T-helper 2 cell treated with Interferon-gamma antibody and Interleukin-4, amounts not matched to agents 100 ng/mL and 5 ng/mL, for 36 hours (primary cell): Measurements from ENCODE around the gene GFOD1. TPM values are rescaled to one million over a fixed set of nuclear protein-coding genes. Genes with fewer than 3 reads are reported as not detected.

ENCODE experiments used
- intact Hi-C: fragments of 100-400 bp; cut with micrococcal nuclease; formaldehyde crosslinking; loops from one replicate; pipeline ENCODE4 v1.15.1; 2023
- total RNA-seq: library from RNA; stranded (reverse); gene quantifications from 2 replicates; pipeline ENCODE4 v1.2.3, GENCODE V29; 2022

Gene GFOD1
- total RNA-seq, 1 donor from 2014 or later = 5.3 TPM

DNA sequence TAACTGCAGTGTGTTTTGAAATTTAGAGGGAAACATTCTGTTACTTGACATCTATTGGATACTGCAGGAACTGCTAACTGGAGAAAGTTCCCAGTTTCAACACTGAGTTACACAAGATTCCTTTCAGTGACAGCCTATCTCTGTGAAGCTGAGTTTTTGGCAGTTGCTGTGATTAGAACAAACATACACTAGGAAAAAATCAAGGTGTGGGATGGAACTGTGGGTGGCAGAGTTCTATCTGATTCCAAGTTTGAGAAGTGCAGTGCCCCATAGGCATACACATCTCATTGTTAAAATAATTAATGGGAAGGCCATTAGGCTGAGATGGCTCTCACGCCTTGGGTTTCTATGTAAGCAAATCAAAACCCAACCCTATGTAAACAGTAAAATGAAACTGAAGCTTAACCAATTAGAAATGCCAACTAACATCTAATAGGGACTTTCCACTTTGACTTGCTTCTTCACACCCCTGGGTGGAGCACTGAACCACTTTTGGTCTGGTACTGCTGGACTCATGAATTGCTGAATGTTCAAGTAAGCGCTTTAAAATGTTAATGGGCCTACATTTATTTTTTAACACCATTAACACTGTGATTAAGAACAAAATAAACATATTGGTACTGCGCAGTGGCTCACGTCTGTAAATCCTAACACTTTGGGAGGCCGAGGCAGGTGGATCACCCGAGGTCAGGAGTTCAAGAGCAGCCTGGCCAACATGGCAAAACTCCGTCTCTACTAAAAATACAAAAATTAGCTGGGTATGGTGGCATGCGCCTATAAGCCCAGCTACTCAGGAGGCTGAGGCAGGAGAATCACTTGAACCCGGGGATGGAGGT is 103.9 kb downstream of the GFOD1 start:
- intact Hi-C loops = loop anchor here (5.0 kb wide), 1 partner anchor 46 kb away; no protein-coding TSS in a partner anchor

DNA sequence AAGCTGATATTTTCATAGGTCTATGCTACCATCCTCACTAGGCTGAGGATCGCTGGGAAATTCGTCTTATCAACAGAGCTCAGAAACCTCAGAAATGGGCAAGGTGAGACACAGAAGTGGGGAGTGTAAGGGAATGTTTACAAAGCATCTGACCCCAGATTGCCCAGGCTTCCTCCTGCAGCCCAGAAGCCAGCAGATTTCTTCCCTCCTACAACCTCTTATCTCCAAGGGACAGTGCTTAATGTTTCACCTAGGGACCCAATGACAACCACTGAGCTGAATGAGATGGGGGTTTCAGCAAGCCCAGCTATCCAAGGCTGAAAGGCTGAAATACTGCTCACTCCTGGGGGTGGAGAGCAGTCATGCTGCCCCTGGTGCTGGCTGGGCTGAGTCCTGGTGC is 106.6 kb downstream of the GFOD1 start:
- intact Hi-C loops = loop anchor here (5.0 kb wide), 1 partner anchor 43 kb away; no protein-coding TSS in a partner anchor

DNA sequence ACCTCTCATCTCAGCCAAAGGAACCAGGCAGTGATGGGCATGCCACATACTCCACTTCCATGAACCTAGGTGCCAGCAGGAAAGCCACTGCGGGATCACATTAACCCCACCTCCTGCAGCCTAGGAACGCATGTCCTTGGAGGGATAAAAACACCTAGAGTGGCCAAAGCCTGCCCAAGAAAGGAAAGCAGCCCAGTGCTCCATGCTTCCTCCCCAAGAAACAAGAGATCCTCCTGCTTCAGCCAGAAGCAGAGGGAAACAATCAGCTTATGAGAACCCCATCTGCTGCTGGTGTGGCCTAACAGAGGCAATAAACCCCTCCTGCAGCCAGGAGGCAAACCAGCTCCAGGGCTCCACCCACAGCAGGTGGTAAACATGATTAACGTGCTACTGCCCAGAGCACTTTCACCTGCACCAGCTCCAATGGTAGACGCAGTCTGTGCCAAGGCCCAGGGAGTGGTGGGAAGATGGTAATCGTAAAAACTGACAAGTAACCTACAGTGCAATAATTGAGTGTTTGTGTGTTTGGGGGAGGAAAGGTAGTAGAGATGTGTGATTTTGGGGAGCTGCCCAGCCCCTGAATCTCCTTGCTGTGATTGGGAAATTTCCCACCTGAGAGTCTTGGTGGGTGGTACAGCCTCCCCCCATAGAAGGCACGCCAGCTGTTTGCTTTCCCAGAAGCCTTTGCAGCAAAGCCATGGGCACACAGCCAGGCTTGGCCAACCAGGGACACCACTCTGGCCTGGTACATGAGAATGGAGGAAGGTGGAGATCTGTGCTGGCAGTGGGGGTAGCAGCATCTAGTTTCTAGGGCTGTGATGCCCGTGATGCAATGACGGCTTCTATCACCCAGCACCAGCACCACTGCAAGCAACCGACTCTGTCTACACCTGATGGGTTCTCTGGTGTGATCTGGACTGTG is 108.5 kb downstream of the GFOD1 start:
- intact Hi-C loops = no loop called here

DNA sequence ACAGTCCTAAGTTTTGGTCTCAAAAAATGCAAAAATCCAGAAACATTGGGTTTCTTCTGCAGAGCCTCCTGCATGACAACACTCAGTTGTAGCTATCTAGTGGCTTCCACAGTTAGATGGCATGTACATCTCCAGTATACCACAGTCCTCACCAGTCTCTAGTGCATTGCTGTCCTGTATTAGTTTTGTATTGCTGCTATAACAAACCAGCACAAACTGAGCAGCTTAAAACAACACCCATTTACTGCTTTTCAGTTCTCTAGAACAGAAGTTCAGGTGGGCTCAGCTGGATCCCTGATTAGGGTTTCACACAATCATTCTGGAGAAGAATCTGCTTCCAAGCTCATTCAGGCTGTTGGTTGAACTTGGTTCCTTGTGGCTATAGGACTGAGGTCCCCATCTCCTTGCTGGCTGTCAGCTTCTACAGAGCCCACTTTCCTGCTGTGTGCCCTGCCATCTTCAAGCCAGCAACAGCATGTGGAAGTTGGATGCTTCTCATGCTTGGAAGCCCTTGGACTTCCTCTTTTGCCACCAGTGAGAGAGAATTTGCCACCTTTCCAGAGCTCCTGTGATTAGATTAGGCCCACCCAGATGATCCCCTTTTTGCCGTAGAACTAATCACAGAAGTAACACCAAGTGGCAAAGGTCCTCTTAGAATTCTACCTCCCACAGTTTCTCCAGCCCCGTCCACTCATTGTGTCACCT is 110.2 kb downstream of the GFOD1 start:
- intact Hi-C loops = no loop called here

DNA sequence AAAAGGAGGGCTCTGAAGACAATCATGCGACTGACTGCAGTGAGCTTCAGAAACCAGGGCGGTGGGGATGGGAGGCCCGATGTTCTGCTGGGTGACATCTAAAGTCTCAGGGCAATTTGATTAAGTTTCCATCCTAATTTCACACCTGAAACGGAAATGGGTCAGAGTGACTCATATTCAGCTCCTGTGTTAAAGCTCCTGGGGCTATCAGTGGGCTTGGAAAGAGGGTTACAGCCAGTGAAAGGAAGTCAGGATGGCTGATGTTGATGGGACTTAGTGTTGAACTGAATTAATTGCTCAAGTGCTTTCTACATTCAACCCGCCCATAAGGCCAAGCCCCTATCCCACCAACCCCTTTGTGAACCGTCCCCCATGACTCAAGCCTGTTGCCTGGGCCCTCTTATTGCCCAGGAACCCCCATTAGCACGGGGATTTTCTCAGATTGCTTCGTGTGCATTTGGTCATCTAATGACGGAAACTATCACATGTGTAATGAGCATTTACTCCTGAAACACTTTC is 112.0 kb downstream of the GFOD1 start:
- intact Hi-C loops = no loop called here

DNA sequence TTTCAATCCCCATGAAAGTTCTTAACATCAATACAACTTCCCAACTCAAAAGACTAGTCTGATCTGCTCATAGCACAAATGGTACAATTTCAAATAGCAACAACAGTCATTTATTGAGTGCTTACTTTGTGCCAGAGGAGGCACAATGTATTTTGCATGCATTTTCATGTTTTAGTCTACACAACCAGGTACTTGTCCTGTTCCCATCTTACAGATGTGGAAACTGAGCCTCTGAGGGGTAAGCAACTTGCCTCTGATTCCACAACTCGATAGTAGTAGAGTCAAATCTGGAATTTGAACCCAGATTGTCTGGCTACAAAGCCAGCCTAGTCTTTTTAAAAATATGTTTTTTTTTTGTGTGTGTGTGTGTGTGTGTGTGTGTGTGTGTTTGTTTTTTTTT is 113.5 kb downstream of the GFOD1 start:
- intact Hi-C loops = no loop called here

DNA sequence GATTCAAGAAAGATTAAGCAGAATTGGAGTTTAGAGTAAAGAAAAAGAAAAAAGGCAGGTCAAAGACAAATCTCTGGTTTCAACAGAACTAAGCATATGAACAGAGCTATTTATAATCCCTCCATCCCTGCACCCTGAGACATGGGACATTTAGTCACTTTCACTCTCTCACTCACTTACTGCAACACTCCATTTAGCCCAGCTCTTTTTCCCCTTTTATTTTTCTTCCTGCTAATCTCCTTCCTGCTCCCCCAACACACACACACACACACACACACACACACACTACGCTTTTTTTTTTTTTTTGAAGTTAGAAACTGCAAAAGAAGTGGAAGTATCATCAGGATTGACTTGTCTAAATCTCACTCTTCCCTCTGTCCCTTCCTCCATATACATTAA is 113.9 kb downstream of the GFOD1 start:
- intact Hi-C loops = no loop called here

DNA sequence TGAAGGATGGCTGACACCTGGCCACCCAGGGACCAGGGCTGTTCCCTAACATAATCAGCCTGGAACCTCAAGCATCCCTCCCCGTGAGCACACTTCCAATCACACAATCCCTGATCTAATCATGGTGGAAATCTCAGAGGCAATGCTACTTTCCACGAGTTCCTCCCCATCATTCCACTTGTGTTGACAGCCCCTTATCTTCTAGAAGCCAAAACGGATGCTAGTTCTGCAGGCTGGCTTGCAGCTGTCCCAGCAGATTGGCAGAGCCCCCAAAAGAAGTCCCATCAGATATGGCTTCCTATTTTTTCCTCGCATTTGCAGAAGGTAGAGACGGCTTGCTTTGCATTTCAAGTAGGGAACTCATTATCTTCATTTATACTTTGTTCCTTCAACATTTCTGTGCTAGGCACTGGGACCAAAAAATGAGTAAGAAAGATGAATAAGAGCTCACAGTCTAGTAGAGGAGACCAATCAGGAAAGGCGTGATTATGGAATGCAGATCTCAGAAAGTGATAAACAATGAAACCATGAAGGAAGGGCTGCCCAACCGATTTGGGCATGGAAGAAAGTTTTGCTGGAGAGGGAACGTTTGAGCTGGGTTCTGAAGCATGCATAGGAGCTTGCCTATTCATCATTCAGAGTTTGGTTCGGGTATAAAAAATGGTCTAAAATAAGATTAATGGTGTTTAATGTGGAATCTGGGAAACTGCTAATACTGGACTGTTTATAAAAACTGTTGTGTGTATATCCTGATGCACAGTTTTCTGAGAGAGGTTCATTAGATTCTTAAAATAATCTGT is 114.5 kb downstream of the GFOD1 start:
- intact Hi-C loops = no loop called here

DNA sequence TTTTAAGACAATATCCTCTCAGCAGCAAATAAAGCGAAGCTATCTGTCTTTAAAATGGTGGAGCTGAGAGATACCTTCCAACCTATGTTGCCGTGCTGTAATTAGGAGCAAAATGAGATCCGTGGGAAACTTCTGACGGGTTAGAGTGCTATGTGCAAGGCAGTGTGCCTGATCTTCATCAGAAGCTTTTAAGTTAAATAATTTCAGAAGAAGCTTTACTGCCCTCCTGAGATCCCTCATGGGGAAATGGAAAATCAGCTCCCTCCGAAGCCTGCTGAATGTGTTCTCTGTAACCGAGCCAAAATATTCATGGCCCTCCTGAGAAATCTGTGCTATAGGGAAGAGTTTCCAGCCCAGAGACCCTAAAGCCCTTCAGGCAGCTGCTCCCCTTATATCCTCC is 115.3 kb downstream of the GFOD1 start:
- intact Hi-C loops = no loop called here

DNA sequence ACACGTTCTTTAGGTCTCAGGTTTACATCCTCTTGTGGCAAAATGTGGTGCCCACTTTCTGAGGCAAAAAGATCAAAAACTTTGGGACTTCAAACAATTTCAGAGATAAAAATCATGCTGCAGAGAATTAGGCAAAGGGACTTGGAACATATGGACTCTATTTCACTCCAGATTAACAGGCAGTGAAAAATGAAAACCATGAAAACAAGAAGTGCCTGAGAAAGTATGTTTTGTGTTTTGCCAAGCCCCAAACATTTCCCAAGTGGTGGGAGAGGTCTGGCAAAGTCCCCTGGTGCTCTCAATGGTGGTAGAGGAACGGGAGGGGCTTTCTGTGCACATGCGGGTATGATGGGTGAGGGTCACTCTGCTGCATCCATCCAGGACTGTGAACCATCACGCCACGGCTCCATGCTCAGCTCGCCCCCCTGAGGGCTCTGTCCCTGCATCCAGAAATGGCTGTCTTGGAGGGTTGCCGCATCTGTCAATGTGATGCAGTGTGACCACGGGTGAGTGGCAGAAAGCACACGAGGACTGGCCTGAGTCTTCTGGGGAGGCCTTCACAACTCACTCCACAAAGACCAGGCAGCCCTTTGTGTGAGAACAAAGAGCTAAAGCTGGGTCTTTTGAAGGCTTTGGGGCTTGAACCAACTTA is 115.9 kb downstream of the GFOD1 start:
- intact Hi-C loops = no loop called here

DNA sequence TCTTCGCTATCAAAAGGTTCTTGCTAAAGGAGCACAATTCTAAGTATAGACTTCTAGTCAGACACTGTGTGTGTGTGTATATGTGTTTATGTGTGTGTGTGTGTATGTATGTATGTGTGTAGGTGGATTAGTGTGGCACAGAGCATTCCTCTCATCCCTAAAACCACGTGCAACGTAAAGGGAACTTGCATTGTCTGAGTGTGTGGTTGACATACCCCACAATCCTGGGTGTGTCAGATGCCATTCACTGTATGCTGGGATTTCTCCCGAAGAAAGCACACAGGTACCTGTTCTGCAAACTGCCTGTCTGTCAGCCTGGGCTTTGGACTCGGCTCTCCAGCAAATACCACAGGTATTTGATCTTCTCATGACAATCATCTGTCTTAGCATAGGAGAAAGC is 116.8 kb downstream of the GFOD1 start:
- intact Hi-C loops = no loop called here

DNA sequence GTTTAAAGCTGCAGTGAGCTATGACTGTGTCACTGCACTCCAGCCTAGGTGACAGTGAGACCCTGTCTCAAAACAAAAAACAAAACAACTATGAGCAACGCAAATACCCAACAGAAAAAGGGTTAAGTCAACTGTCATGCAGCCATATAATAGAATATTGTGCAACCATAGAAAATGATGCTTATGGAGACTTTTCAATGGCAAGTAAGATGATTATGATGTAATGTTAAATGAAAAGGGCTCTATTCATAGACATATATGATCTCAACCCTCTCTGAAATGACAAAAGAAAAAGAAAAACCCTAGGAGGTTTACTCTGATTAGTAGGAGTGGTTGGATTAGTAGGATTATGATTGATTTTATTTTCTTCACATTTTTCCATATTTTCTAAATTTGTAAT is 117.8 kb downstream of the GFOD1 start:
- intact Hi-C loops = no loop called here

DNA sequence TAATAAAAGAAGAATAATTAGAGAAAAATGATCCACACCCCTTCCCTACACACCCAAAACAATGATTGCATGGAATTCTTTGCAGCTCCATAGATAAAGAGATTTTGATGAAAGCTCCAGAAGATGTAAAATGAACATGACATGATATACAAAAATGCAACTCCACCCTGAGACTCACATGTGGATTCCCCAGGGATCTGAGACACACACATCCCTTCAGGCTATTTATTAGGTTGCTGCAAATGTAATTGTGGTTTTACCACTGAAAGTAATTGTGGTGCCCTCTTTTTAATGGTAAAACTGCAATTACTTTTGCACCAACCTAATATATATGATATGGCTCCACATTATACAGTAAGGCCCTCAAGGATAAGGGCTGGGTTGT is 118.7 kb downstream of the GFOD1 start:
- intact Hi-C loops = no loop called here

DNA sequence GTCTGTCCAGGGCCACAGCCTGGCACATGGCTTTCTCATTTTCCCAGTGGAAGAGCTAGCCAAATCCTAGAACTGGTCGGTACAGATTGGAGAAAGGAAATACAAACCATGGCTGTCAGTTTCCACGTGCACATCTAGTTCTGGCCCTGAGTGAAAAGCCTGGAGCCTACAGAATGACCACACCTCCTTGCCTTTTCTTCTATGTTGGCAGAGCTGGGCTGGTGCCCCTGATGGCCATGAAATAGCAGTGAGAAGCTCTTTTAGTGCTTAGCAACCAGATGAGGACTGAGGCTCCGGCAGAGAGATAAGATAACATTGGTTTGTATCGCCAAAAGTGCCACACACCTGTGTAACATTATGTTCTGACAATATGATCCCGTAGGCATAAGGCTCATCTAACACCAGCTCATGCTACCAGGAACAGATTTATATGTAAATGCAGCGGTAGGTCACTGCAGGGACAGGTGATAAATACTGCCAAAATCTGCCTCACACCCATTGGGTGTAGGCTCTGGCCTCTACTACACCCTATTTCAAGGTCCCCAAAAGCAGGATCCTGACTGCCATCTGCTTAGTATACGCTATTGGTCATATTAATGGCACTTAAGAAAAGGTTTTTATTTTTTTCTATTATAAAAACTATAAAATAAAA is 119.2 kb downstream of the GFOD1 start:
- intact Hi-C loops = no loop called here

DNA sequence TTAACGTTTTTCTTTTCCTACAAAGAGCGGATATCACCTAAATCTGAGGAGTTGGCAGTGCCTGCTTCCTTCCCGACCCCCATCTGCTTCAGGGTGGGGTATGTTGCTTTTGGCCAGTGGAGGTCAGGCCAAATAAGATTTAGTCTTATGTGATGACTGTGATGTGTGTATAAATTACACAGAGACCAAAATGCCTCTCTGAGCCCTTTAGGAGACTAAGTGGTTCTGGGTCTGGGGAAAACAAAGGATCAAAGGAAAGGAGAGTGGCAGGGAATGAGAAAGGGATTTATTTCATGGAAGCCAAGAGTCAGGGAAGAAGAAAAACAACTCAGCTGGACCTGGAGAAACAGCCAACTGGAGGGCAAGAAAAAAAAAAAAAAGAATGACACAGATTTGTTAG is 120.0 kb downstream of the GFOD1 start:
- intact Hi-C loops = no loop called here

DNA sequence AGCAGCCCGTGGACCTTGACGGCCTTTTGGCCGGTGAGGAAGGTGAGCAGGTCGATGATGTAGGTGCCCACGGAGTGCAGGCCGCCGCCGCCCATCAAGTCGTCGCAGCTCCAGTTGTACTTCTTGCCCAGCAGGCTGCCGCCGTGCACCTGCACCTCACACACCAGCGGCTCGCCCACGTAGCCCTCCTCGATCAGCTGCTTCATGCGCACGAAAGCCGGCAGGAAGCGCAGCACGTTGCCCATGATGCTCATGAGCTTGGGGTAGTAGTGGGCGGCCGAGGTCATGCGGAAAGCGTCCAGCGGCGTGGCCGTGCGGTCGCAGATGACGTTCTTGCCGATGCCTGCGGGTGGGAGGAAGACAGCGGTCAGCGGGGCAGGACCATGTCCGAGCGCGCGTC is 122.1 kb downstream of the GFOD1 start:
- intact Hi-C loops = no loop called here

DNA sequence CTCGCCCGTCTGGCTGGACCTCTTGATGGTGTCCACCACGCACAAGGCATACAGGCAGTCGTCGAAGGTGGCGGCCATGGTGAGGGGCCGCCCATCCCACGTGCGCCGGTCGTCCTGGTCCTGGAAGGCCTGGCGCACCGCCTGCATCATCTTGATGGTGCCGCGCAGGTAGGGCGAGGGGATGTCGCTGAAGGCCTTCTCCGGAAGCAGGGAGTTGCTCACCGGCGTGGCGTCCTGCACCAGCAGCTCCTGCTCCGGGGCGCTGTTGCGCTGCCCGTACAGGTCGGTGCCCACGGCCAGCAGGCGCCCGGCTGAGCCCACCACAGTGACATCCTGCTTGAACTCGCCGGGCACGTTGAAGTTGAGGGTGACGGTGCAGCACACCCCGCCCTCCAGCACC is 122.6 kb downstream of the GFOD1 start:
- intact Hi-C loops = no loop called here

DNA sequence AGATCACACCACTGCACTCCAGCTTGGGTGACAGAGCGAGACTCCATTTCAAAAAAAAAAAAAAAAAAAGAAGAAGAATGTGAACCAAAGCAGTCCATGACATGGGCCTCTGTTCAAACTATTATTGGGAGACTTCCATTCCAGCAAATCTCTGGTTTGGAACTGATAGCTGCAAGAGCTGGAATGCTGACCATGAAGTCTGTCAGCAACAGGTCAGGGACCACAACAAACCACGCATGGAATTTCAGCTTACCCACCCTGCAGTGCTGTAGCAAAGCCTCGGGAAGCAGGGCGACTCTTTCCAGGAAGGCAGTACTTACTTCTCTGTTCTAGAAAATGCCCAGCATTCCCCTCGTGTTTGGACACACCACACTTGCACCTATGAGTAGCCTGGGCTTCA is 125.0 kb downstream of the GFOD1 start:
- intact Hi-C loops = no loop called here

DNA sequence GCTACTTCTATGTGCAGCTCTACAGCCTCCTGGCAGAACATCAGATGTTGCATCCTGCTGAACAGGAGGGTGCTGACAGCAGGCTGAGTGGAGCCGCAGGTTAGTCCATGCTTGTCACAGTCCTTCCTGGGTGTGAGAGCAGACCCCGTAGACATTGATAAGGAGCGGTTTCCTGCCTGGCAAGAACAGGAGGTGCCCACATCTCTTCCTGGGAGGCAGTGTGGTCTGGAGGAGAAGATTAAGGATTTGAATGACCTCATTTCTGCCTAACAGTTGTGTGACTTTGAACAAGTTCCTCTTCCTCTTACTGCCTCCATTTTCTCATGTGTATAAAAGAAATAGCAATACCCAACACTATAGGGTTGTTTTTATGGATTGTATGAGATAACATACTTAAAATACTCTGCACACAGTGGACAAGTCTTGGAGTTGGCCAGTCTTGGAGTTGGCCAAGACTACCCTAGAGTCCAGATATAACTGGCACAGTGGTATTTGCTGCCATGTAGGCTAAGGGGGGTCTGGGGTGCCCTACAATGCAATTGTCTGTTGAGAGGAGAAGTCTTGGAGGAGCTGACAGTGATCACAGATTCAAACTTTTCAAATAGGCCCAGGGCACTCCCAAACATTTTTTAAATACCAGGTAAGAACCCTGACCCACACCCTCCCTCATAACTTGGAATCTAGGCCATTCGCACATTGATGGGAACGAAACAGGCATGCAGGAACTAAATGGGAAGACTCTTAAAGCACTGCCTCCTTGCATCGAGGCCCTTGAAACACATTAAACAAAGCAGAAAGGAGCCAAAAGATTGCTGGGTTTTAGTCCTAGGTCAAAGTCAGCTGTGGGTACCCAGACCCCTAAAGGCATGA is 126.5 kb downstream of the GFOD1 start:
- intact Hi-C loops = no loop called here
